Choroid plexus epithelial cell (primary cell): ENCODE measurements around the gene OR6N1.

Experiments
- DNase-seq: peaks from one replicate; pipeline ENCODE4 v3.0.0-alpha.2; 2010; ENCODE audit warnings: low read depth
- H3K4me3 ChIP-seq: 2 replicates; pipeline ENCODE4 v1.5.1; 2011; ENCODE audit warnings: low read depth, mild to moderate bottlenecking, control low read depth, low read length, moderate library complexity
- TF ChIP-seq, protein P1 (sequence below): conservative IDR thresholded peaks from 2 replicates; pipeline ENCODE4 v1.5.1; 2011; ENCODE audit warnings: low read depth, mild to moderate bottlenecking, control low read depth, inconsistent platforms, low read length, moderate library complexity

The OR6N1 gene, protein sequence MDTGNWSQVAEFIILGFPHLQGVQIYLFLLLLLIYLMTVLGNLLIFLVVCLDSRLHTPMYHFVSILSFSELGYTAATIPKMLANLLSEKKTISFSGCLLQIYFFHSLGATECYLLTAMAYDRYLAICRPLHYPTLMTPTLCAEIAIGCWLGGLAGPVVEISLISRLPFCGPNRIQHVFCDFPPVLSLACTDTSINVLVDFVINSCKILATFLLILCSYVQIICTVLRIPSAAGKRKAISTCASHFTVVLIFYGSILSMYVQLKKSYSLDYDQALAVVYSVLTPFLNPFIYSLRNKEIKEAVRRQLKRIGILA

DNA sequence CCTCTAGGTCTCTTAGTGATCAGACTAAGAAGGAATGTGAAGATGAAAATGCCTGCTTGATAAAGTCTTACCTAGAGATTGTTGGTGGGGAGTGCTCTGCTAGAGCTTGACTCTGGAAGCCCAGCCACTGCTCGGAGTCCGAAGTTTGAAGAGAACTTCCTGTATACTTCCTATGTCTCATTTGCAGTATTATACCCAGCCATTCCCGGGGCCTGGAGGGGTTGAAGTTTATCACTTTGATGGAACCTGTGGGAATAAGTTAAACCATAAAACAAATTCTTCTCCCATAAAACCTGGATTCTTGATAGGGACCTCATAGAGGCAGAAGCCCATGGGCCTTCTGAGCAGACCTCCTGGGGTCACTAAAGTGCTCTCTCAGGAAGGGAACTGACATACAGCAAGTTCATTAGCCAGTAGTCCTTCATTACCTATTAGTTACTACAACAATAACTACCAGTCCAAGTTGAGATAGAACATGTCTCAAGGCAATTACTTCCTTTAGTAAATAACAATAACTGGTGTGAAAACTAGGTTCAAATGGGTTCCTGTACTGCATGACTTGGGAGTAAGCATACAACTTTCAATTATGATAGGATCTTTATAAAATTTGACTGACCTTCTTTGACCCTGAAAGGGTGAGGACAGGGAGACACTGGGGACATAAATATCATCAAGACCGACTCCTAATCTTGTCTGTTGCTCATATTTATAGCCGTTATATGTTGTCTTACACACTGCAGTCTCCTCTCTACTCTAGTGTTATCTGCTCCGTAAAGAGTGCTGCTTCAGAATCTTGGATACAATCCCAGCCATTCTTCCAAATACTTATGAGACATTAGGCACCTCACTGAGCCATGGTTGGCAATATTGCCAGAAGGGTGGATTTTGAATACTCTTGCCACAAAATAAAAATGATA lies at the start of gene OR6N1:
TSS of gene OR6N1 (minus strand) at position 246 of the 917 bp plus-strand sequence. CDS start 5,513 bp downstream, outside the sequence.
- no peak within 1 kb of the TSS for H3K4me3 ChIP-seq
- TF ChIP-seq, protein P1, sequence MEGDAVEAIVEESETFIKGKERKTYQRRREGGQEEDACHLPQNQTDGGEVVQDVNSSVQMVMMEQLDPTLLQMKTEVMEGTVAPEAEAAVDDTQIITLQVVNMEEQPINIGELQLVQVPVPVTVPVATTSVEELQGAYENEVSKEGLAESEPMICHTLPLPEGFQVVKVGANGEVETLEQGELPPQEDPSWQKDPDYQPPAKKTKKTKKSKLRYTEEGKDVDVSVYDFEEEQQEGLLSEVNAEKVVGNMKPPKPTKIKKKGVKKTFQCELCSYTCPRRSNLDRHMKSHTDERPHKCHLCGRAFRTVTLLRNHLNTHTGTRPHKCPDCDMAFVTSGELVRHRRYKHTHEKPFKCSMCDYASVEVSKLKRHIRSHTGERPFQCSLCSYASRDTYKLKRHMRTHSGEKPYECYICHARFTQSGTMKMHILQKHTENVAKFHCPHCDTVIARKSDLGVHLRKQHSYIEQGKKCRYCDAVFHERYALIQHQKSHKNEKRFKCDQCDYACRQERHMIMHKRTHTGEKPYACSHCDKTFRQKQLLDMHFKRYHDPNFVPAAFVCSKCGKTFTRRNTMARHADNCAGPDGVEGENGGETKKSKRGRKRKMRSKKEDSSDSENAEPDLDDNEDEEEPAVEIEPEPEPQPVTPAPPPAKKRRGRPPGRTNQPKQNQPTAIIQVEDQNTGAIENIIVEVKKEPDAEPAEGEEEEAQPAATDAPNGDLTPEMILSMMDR: no peak
- no peak for DNase-seq

DNA sequence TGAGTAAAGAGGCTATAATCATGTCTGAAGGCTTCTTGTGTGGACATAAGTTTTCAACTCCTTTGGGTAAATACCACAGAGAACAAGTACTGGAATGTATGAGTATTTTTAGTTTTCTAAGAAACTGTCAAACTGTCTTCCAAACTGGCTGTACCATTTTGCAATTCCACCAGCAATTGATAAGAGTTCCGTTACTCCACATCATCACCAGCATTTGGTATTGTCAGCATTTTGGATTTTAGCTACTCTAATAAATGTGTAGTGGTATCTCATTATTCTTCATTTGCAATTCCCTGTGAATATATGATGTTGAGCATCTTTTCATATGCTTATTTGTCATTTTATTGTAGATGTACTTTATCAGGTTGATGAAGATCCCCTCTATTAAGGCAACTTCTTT lies 49.7 kb upstream of the OR6N1 start:
- H3K4me3 ChIP-seq: no peak overlapping the region
- no peak for DNase-seq
- TF ChIP-seq, protein P1: no peak

DNA sequence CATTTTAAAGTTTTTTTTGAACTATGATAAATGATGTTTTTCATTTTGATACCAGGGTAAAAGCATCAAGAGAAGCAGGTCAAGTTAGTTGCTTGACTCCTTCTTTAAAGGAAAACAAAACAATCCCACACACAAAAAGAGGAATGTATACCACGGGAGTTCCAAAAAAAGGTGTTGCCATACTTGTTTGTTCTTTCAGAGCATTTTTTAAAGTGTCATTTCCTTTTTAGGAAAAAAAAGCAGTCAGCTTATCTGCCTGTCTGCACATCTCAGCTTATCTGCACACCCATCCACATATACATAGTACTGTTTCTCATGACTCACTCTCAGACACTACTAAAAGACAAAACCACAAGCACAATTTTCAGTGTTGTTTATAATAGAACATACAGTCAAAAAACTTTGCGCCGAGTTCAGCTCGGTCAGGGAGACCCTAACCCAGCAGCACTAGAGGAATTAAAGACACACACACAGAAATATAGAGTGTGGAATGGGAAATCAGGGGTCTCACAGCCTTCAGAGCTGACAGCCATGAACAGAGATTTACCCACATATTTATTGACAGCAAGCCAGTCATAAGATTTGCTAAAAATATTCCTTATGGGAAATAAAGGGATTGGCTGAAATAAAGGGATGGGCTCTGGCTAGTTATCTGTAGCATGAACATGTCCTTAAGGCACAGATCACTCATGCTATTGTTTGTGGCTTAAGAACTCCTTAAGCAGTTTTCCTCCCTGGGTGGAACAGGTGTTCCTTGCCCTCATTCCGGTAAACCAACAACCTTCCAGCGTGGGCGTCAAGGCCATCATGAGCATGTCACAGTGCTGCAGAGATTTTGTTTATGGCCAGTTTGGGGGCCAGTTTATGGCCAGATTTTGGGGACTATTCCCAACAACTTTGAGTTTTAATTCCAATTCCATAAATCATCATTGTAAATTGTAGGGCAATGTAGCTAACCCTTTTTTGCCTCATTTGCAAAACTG lies 47.8 kb upstream of the OR6N1 start:
- no peak overlapping the region for H3K4me3 ChIP-seq
- DNase-seq: peak; percentile 61
- TF ChIP-seq, protein P1: no peak

DNA sequence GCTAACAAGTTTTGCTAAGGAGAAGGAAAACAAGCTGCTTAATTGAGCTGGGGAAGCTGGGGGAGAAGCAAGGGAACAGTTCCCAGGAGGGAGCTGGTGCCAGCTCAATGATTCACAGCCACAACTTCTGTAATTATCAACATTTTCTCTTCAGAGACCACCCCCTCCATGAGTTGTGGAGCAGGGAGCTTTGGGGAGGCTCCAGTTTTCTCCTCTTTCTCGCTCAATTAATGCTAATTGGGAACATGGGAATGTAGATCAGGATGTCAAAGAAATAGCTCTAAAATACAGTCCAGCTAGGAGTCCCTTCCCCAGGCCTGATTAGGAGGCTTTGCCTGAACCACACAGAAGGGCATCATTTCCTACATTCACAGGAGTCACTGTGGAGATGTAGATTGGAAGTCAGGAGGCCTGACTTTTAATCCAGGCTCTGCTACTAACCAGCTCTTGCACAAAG lies 47.0 kb upstream of the OR6N1 start:
- TF ChIP-seq, protein P1: no peak
- no peak overlapping the region for H3K4me3 ChIP-seq
- DNase-seq: peak; percentile 7

DNA sequence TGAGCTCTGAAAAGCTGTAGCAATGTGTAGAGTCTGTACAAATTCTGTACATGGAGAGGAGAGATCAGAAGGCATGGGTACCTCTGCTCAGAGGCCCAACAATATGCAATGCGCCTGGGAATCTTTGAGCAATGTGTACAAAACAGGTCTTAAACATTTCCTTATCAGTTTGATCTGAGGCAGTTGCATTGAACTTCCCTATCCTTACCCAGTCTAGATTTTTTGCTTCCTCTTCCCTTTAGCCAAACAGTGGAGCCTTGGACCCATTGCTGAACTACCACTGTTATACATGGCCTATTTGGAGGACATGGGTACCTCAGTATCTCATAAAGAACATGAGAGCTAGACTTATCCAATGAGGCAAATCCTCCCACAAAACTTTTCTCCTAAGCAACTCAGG lies 46.6 kb upstream of the OR6N1 start:
- TF ChIP-seq, protein P1: no peak
- H3K4me3 ChIP-seq: no peak overlapping the region
- DNase-seq: no peak

DNA sequence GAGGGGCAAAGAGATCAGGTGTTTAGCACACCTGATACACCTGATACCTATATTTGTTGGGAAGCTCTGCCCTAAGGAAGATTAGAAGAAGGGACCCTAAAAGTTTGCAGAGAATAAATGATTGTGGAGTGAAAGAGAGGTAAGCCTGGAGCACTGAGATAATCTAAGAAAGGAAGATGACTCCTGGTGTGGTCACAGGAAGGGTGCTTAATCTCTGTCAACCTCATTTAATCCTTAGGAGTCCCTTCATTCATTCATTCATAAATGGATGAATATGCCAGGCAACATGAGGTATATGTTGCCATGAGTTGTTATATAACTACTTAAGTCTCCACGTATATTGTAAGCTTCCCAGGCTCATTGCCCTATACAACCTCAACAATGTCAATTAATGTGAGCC lies 43.0 kb upstream of the OR6N1 start:
- TF ChIP-seq, protein P1: no peak
- DNase-seq: no peak
- H3K4me3 ChIP-seq: no peak overlapping the region
